Endodermal cell (in vitro differentiated cells): Measurements from ENCODE around the gene LINGO4. TPM values are rescaled to one million over a fixed set of nuclear protein-coding genes. Genes with fewer than 3 reads are reported as not detected.

Source experiments
- DNase-seq: peaks from one replicate; pipeline ENCODE4 v3.0.0-alpha.2; 2017
- H3K27ac ChIP-seq: 2 replicates; pipeline ENCODE4 v1.5.1; 2013; ENCODE audit warnings: mild to moderate bottlenecking, low read depth, low read length, moderate library complexity
- H3K27me3 ChIP-seq: 2 replicates; pipeline ENCODE4 v1.6.1; 2013; ENCODE audit warnings: mild to moderate bottlenecking, low read length, moderate library complexity; ENCODE audit not compliant: insufficient read depth, control insufficient read depth, poor library complexity, severe bottlenecking
- H3K36me3 ChIP-seq: 2 replicates; pipeline ENCODE4 v1.7.0; 2013; ENCODE audit warnings: mild to moderate bottlenecking, low read length, moderate library complexity; ENCODE audit not compliant: control insufficient read depth, insufficient read depth
- H3K4me1 ChIP-seq: one replicate; pipeline ENCODE4 v1.7.0; 2013; ENCODE audit warnings: low read length; ENCODE audit not compliant: control insufficient read depth, insufficient read depth
- H3K4me3 ChIP-seq: 2 replicates; pipeline ENCODE4 v1.5.1; 2013; ENCODE audit warnings: mild to moderate bottlenecking, low read length, moderate library complexity
- H3K9ac ChIP-seq: 2 replicates; pipeline ENCODE4 v1.6.1; 2013; ENCODE audit warnings: mild to moderate bottlenecking, low read length, moderate library complexity; ENCODE audit not compliant: poor library complexity, severe bottlenecking; ENCODE audit errors: extremely low read depth
- H3K9me3 ChIP-seq: 2 replicates; pipeline ENCODE4 v1.6.1; 2013; ENCODE audit warnings: mild to moderate bottlenecking, low read length, moderate library complexity; ENCODE audit not compliant: control insufficient read depth
- H3K27ac Mint-ChIP-seq: 2 replicates; pipeline ENCODE4 v1.8.0; 2020; ENCODE audit warnings: mixed read lengths
- H3K27me3 Mint-ChIP-seq: 2 replicates; pipeline ENCODE4 v1.8.0; 2021; ENCODE audit warnings: mild to moderate bottlenecking, mixed read lengths; ENCODE audit not compliant: insufficient read depth
- H3K36me3 Mint-ChIP-seq: 2 replicates; pipeline ENCODE4 v1.8.0; 2020; ENCODE audit warnings: low read depth, mixed read lengths
- H3K4me1 Mint-ChIP-seq: 2 replicates; pipeline ENCODE4 v1.8.0; 2020; ENCODE audit warnings: mixed read lengths
- H3K4me3 Mint-ChIP-seq: 2 replicates; pipeline ENCODE4 v1.8.0; 2020; ENCODE audit warnings: mild to moderate bottlenecking, moderate library complexity, mixed read lengths
- H3K9me3 Mint-ChIP-seq: 2 replicates; pipeline ENCODE4 v1.8.0; 2020; ENCODE audit warnings: mild to moderate bottlenecking, mixed read lengths
- CTCF ChIP-seq: fragments of 200-600 bp; sonication (generic); conservative IDR thresholded peaks from 2 replicates; pipeline ENCODE4 v1.5.0; 2021; ENCODE audit warnings: antibody characterized with exemption, mild to moderate bottlenecking
- WGBS, 2 experiments: methylation state at CpG; one replicate each; pipeline versions ENCODE4 v1.1.5 to v1.1.7; 2013; ENCODE audit warnings: missing lambda C conversion rate in 2 of 2, mixed read lengths in 1 of 2; ENCODE audit not compliant: insufficient coverage in 1 of 2, insufficient read length in 1 of 2; 5-methylcytosine and 5-hydroxymethylcytosine counted together
- total RNA-seq, 2 donors: library from RNA; stranded (reverse); fragmentation: NEBNext Ultra II Directional in 1 of 2; extraction: Animal tissue kit (Norgen Biotek cat#: 25700) in 1 of 2; gene quantifications; 2 replicates in 1 of 2; 3 replicates in 1 of 2; pipeline ENCODE4 v1.2.1, GENCODE V29; 2021

LINGO4 gene
- total RNA-seq, 2 donors from 2014 or later, result not detected

GRCh38 chr1:151814426-151814825 lies 9.2 kb upstream of the LINGO4 start:
- Mint-ChIP-seq H3K9me3 (no peaks in the 10 kb centered on the region), H3K36me3 (no peaks in the 10 kb centered on the region), H3K27me3 (no peaks in the 10 kb centered on the region), H3K27ac (no peak overlapping the region), H3K4me1 (peaks cover 9% of the 10 kb centered on the region), H3K4me3 (no peak overlapping the region)
- Histone ChIP-seq H3K27me3 (no peaks in the 10 kb centered on the region), H3K36me3 (no peaks in the 10 kb centered on the region), H3K4me3 (no peak overlapping the region), H3K9me3 (no peaks in the 10 kb centered on the region), H3K4me1 (no peaks in the 10 kb centered on the region), H3K9ac (no peak overlapping the region), H3K27ac (no peak overlapping the region)
- no peak for DNase-seq
- 92 to 94% methylated on average over 15 of the region's 15 CpGs for WGBS, 2 experiments
- no peak for TF ChIP-seq CTCF

- Mint-ChIP-seq H3K9me3 (no peaks in the 10 kb centered on the region), H3K4me3 (no peak overlapping the region), H3K36me3 (no peaks in the 10 kb centered on the region), H3K4me1 (peaks cover 15% of the 10 kb centered on the region), H3K27ac (no peak overlapping the region), H3K27me3 (no peaks in the 10 kb centered on the region)
- Histone ChIP-seq H3K4me1 (no peaks in the 10 kb centered on the region), H3K4me3 (no peak overlapping the region), H3K9ac (no peak overlapping the region), H3K9me3 (no peaks in the 10 kb centered on the region), H3K36me3 (no peaks in the 10 kb centered on the region), H3K27me3 (no peaks in the 10 kb centered on the region), H3K27ac (no peak overlapping the region)
- WGBS, 2 experiments, result 92 to 96% methylated on average over 3 to 12 of the region's 12 CpGs
- DNase-seq, result no peak
- no peak for TF ChIP-seq CTCF
Measured at GRCh38 chr1:151813271-151813977, 8.2 kb upstream of the LINGO4 start.

GRCh38 chr1:151811181-151811580 lies 6.0 kb upstream of the LINGO4 start:
- WGBS, 2 experiments, result 95 to 97% methylated on average over 3 to 9 of the region's 9 CpGs
- no peak overlapping the region for H3K4me3 Mint-ChIP-seq
- H3K27ac Mint-ChIP-seq, result no peak overlapping the region
- H3K4me1 ChIP-seq, result no peaks in the 10 kb centered on the region
- H3K4me3 ChIP-seq, result no peak overlapping the region
- no peaks in the 10 kb centered on the region for H3K9me3 Mint-ChIP-seq
- H3K36me3 Mint-ChIP-seq, result no peaks in the 10 kb centered on the region
- no peaks in the 10 kb centered on the region for H3K9me3 ChIP-seq
- no peaks in the 10 kb centered on the region for H3K36me3 ChIP-seq
- no peak for DNase-seq
- H3K27ac ChIP-seq, result no peak overlapping the region
- H3K27me3 ChIP-seq, result no peaks in the 10 kb centered on the region
- H3K4me1 Mint-ChIP-seq, result peaks cover 17% of the 10 kb centered on the region
- no peak for TF ChIP-seq CTCF
- H3K27me3 Mint-ChIP-seq, result no peaks in the 10 kb centered on the region
- H3K9ac ChIP-seq, result no peak overlapping the region
